ENCODE results near the gene GDF11.

GDF11 gene

GRCh38 chr12:55728186-55728938 lies 14.6 kb upstream of the GDF11 start:
- H3K9me3 ChIP-seq (ENCODE audit: control extremely low read depth in 1 of 5, control insufficient read depth in 4 of 5, insufficient read depth in 2 of 5, low read depth in 1 of 5, low read length in 4 of 5) = no peaks in the 10 kb centered on the region
- peaks cover 12 to 46% (median 34%) of the 10 kb centered on the region in 4 experiments for H3K4me1 ChIP-seq (ENCODE audit: control extremely low read depth in 1 of 4, control insufficient read depth in 4 of 4, insufficient read depth in 4 of 4, low read length in 3 of 4)
- peak in 2 of 3 donors; percentile 36 to 46 for DNase-seq
- H3K27ac ChIP-seq (ENCODE audit: insufficient read depth in 1 of 2, low read depth in 1 of 2, low read length in 2 of 2, poor library complexity in 1 of 2, severe bottlenecking in 2 of 2) = peak overlapping the region; percentile 66 to 86
- CTCF ChIA-PET = interaction anchor here (1.0 to 3.2 kb wide), 8 partner anchors 8 to 166 kb away, joined by 5 to 49 read pairs (median 16); partner anchors contain the start of genes BLOC1S1 and RDH5
- no peaks in the 10 kb centered on the region for H3K27me3 ChIP-seq (replicated peaks in 2 of 5; ENCODE audit: control insufficient read depth in 4 of 5, insufficient read depth in 5 of 5, low read length in 4 of 5)
- POLR2A ChIA-PET = interaction anchor here (0.9 to 1.6 kb wide), 4 partner anchors 10 to 15 kb away, joined by 3 to 8 read pairs (median 4); partner anchors contain the start of gene BLOC1S1
- H3K36me3 ChIP-seq (ENCODE audit: control insufficient read depth in 4 of 4, insufficient read depth in 4 of 4, low read length in 3 of 4) = peaks cover 3 to 38% (median 22%) of the 10 kb centered on the region in 4 experiments
- WGBS (ENCODE audit: insufficient coverage) = 0% methylated on average over 38 of the region's 61 CpGs
- H3K4me3 ChIP-seq (ENCODE audit: control insufficient read depth in 1 of 7, extremely low read depth in 1 of 7, insufficient read depth in 4 of 7, low read depth in 2 of 7, low read length in 6 of 7) = peak overlapping the region; percentile 57 to 88 (median 71)

GRCh38 chr12:55728939-55729818 lies 13.7 kb upstream of the GDF11 start, which contains the start of gene CD63:
Gene CD63, minus strand, starts transcription at chr12:55729009. Its CDS starts 668 bp downstream, at chr12:55728341.
- H3K4me3 ChIP-seq (ENCODE audit: control insufficient read depth in 1 of 7, extremely low read depth in 1 of 7, insufficient read depth in 4 of 7, low read depth in 2 of 7, low read length in 6 of 7) = peak within 1 kb of the TSS; percentile 57 to 88 (median 71)
- DNase-seq = peak; percentile 77 to 91 (median 88)
- peak within 1 kb of the TSS; percentile 66 to 86 for H3K27ac ChIP-seq (ENCODE audit: insufficient read depth in 1 of 2, low read depth in 1 of 2, low read length in 2 of 2, poor library complexity in 1 of 2, severe bottlenecking in 2 of 2)
- H3K36me3 ChIP-seq (ENCODE audit: control insufficient read depth in 4 of 4, insufficient read depth in 4 of 4, low read length in 3 of 4) = peaks cover under 1 to 29% (median 16%) of the 10 kb centered on the region in 4 experiments
- no peaks in the 10 kb centered on the region for H3K9me3 ChIP-seq (ENCODE audit: control extremely low read depth in 1 of 5, control insufficient read depth in 4 of 5, insufficient read depth in 2 of 5, low read depth in 1 of 5, low read length in 4 of 5)
- POLR2A ChIA-PET = interaction anchor here (0.7 to 1.6 kb wide), 6 partner anchors 8 to 14 kb away, joined by 3 to 8 read pairs (median 4); partner anchors contain the start of gene BLOC1S1
- WGBS (ENCODE audit: insufficient coverage) = 0% methylated on average over 31 of the region's 61 CpGs
- CTCF ChIA-PET = interaction anchor here (1.0 to 3.2 kb wide), 14 partner anchors 9 to 165 kb away, joined by 3 to 49 read pairs (median 5); partner anchors contain the start of genes BLOC1S1, ORMDL2, RDH5 and SARNP
- H3K27me3 ChIP-seq (replicated peaks in 2 of 5; ENCODE audit: control insufficient read depth in 4 of 5, insufficient read depth in 5 of 5, low read length in 4 of 5) = no peaks in the 10 kb centered on the region
- H3K4me1 ChIP-seq (ENCODE audit: control extremely low read depth in 1 of 4, control insufficient read depth in 4 of 4, insufficient read depth in 4 of 4, low read length in 3 of 4) = peaks cover 12 to 46% (median 34%) of the 10 kb centered on the region in 4 experiments

GRCh38 chr12:55729819-55730818 lies 12.8 kb upstream of the GDF11 start:
- H3K27ac ChIP-seq (ENCODE audit: insufficient read depth in 1 of 2, low read depth in 1 of 2, low read length in 2 of 2, poor library complexity in 1 of 2, severe bottlenecking in 2 of 2) = peak overlapping the region; percentile 66 to 86
- H3K27me3 ChIP-seq (replicated peaks in 2 of 5; ENCODE audit: control insufficient read depth in 4 of 5, insufficient read depth in 5 of 5, low read length in 4 of 5) = no peaks in the 10 kb centered on the region
- ChIA-PET POLR2A (interaction anchor here (0.7 to 1.6 kb wide), 6 partner anchors 8 to 14 kb away, joined by 3 to 8 read pairs (median 3); partner anchors contain the start of gene BLOC1S1), CTCF (interaction anchor here (0.9 to 3.2 kb wide), 17 partner anchors 9 to 101 kb away, joined by 3 to 49 read pairs (median 4); partner anchors contain the start of genes BLOC1S1, ORMDL2, RDH5 and SARNP)
- DNase-seq = peak; percentile 70 to 79 (median 75)
- no peaks in the 10 kb centered on the region for H3K9me3 ChIP-seq (ENCODE audit: control extremely low read depth in 1 of 5, control insufficient read depth in 4 of 5, insufficient read depth in 2 of 5, low read depth in 1 of 5, low read length in 4 of 5)
- peak overlapping the region; percentile 57 to 88 (median 71) for H3K4me3 ChIP-seq (ENCODE audit: control insufficient read depth in 1 of 7, extremely low read depth in 1 of 7, insufficient read depth in 4 of 7, low read depth in 2 of 7, low read length in 6 of 7)
- WGBS (ENCODE audit: insufficient coverage) = 7% methylated on average over 14 of the region's 19 CpGs
- H3K4me1 ChIP-seq (ENCODE audit: control extremely low read depth in 1 of 4, control insufficient read depth in 4 of 4, insufficient read depth in 4 of 4, low read length in 3 of 4) = peaks cover 12 to 41% (median 31%) of the 10 kb centered on the region in 4 experiments
- peaks cover 0 to 22% (median 11%) of the 10 kb centered on the region in 4 experiments for H3K36me3 ChIP-seq (ENCODE audit: control insufficient read depth in 4 of 4, insufficient read depth in 4 of 4, low read length in 3 of 4)

- 100% methylated on average over 2 of the region's 4 CpGs for WGBS (ENCODE audit: insufficient coverage)
- no peak overlapping the region for H3K4me3 ChIP-seq (ENCODE audit: control insufficient read depth in 1 of 7, extremely low read depth in 1 of 7, insufficient read depth in 4 of 7, low read depth in 2 of 7, low read length in 6 of 7)
- no peaks in the 10 kb centered on the region for H3K9me3 ChIP-seq (ENCODE audit: control extremely low read depth in 1 of 5, control insufficient read depth in 4 of 5, insufficient read depth in 2 of 5, low read depth in 1 of 5, low read length in 4 of 5)
- CTCF ChIA-PET = interaction anchor here (1.0 to 7.9 kb wide), 2 partner anchors 10 to 11 kb away, joined by 3 to 119 read pairs; partner anchors contain the start of gene RDH5
- H3K27me3 ChIP-seq (replicated peaks in 2 of 5; ENCODE audit: control insufficient read depth in 4 of 5, insufficient read depth in 5 of 5, low read length in 4 of 5) = no peaks in the 10 kb centered on the region
- H3K27ac ChIP-seq (ENCODE audit: insufficient read depth in 1 of 2, low read depth in 1 of 2, low read length in 2 of 2, poor library complexity in 1 of 2, severe bottlenecking in 2 of 2) = no peak overlapping the region
- peaks cover 0 to 3% (median 0%) of the 10 kb centered on the region in 4 experiments for H3K36me3 ChIP-seq (ENCODE audit: control insufficient read depth in 4 of 4, insufficient read depth in 4 of 4, low read length in 3 of 4)
- POLR2A ChIA-PET = no interaction called here
- peaks cover 9 to 37% (median 33%) of the 10 kb centered on the region in 4 experiments for H3K4me1 ChIP-seq (ENCODE audit: control extremely low read depth in 1 of 4, control insufficient read depth in 4 of 4, insufficient read depth in 4 of 4, low read length in 3 of 4)
- no peak for DNase-seq
Measured at GRCh38 chr12:55732288-55732687, 10.6 kb upstream of the GDF11 start.

- no peak overlapping the region for H3K4me3 ChIP-seq (ENCODE audit: control insufficient read depth in 1 of 7, extremely low read depth in 1 of 7, insufficient read depth in 4 of 7, low read depth in 2 of 7, low read length in 6 of 7)
- WGBS (ENCODE audit: insufficient coverage) = 96% methylated on average over 9 of the region's 14 CpGs
- H3K4me1 ChIP-seq (ENCODE audit: control extremely low read depth in 1 of 4, control insufficient read depth in 4 of 4, insufficient read depth in 4 of 4, low read length in 3 of 4) = peaks cover 11 to 37% (median 33%) of the 10 kb centered on the region in 4 experiments
- DNase-seq = no peak
- CTCF ChIA-PET = interaction anchor here (1.0 to 7.9 kb wide), 3 partner anchors 11 to 64 kb away, joined by 3 to 119 read pairs (median 5); partner anchors contain the start of gene RDH5
- POLR2A ChIA-PET = interaction anchor here (0.7 kb wide), 1 partner anchor 61 kb away, joined by 4 read pairs; no protein-coding TSS in a partner anchor
- H3K9me3 ChIP-seq (ENCODE audit: control extremely low read depth in 1 of 5, control insufficient read depth in 4 of 5, insufficient read depth in 2 of 5, low read depth in 1 of 5, low read length in 4 of 5) = no peaks in the 10 kb centered on the region
- H3K27me3 ChIP-seq (replicated peaks in 2 of 5; ENCODE audit: control insufficient read depth in 4 of 5, insufficient read depth in 5 of 5, low read length in 4 of 5) = no peaks in the 10 kb centered on the region
- no peak overlapping the region for H3K27ac ChIP-seq (ENCODE audit: insufficient read depth in 1 of 2, low read depth in 1 of 2, low read length in 2 of 2, poor library complexity in 1 of 2, severe bottlenecking in 2 of 2)
- H3K36me3 ChIP-seq (ENCODE audit: control insufficient read depth in 4 of 4, insufficient read depth in 4 of 4, low read length in 3 of 4) = no peaks in the 10 kb centered on the region
Measured at GRCh38 chr12:55733021-55733555, 9.8 kb upstream of the GDF11 start.

Measured in common myeloid progenitor, CD34-positive (primary cell).